HEK293 (cell line): ENCODE results near the gene MRPL43.
A peak's percentile ranks its signal among the peaks of the same experiment; 100 is the strongest.

ENCODE experiments used
- ATF2 ChIP-seq: fragments of 450-650 bp; formaldehyde crosslinking; IDR thresholded peaks from 2 replicates; pipeline ENCODE4 v1.5.1; 2016; ENCODE audit warnings: missing biosample characterization, missing genetic modification characterization, low read depth
- GLI4 ChIP-seq: fragments of 450-650 bp; formaldehyde crosslinking; IDR thresholded peaks from 2 replicates; pipeline ENCODE4 v1.5.1; 2016; ENCODE audit warnings: missing biosample characterization, missing genetic modification characterization
- HOXC10 ChIP-seq: sonication (generic); formaldehyde crosslinking; IDR thresholded peaks from 2 replicates; pipeline ENCODE4 v1.8.1; 2023; ENCODE audit warnings: mild to moderate bottlenecking, missing genetic modification reagents
- IKZF3 ChIP-seq: fragments of 450-650 bp; IDR thresholded peaks from 2 replicates; pipeline ENCODE4 v1.5.0; 2018; ENCODE audit warnings: missing biosample characterization, mild to moderate bottlenecking, missing genetic modification characterization, moderate library complexity
- KLF17 ChIP-seq: fragments of 450-650 bp; formaldehyde crosslinking; IDR thresholded peaks from 2 replicates; pipeline ENCODE4 v1.5.1; 2016; ENCODE audit warnings: missing biosample characterization, missing genetic modification characterization
- KLF8 ChIP-seq: fragments of 450-650 bp; formaldehyde crosslinking; IDR thresholded peaks from 2 replicates; pipeline ENCODE4 v1.5.1; 2016; ENCODE audit warnings: missing biosample characterization, missing genetic modification characterization
- PRDM1 ChIP-seq: fragments of 450-650 bp; formaldehyde crosslinking; IDR thresholded peaks from 2 replicates; pipeline ENCODE4; 2016; ENCODE audit warnings: missing biosample characterization, missing genetic modification characterization
- SCRT2 ChIP-seq: fragments of 450-650 bp; formaldehyde crosslinking; IDR thresholded peaks from 2 replicates; pipeline ENCODE4 v1.5.1; 2016; ENCODE audit warnings: missing biosample characterization, missing genetic modification characterization
- WT1 ChIP-seq: fragments of 450-650 bp; formaldehyde crosslinking; IDR thresholded peaks from 2 replicates; pipeline ENCODE4 v1.5.1; 2016; ENCODE audit warnings: missing biosample characterization, missing genetic modification characterization
- ZEB2 ChIP-seq: fragments of 450-650 bp; formaldehyde crosslinking; IDR thresholded peaks from 2 replicates; pipeline ENCODE4 v1.5.1; 2016; ENCODE audit warnings: missing biosample characterization, missing genetic modification characterization
- ZNF112 ChIP-seq: fragments of 450-650 bp; formaldehyde crosslinking; IDR thresholded peaks from 2 replicates; pipeline ENCODE4 v1.5.0; 2017; ENCODE audit warnings: missing biosample characterization, missing genetic modification characterization
- ZNF184 ChIP-seq: fragments of 450-650 bp; IDR thresholded peaks from 2 replicates; pipeline ENCODE4 v1.5.1; 2018; ENCODE audit warnings: missing biosample characterization, mild to moderate bottlenecking, missing genetic modification characterization
- ZNF449 ChIP-seq: fragments of 450-650 bp; formaldehyde crosslinking; IDR thresholded peaks from 2 replicates; pipeline ENCODE4 v1.5.1; 2017; ENCODE audit warnings: missing biosample characterization, mild to moderate bottlenecking, missing genetic modification characterization, moderate library complexity
- ZNF600 ChIP-seq: fragments of 450-650 bp; formaldehyde crosslinking; IDR thresholded peaks from 2 replicates; pipeline ENCODE4 v1.5.1; 2016; ENCODE audit warnings: missing biosample characterization, missing genetic modification characterization
- ZNF610 ChIP-seq: fragments of 450-650 bp; formaldehyde crosslinking; IDR thresholded peaks from 2 replicates; pipeline ENCODE4 v1.5.1; 2016; ENCODE audit warnings: missing biosample characterization, missing genetic modification characterization, borderline replicate concordance
- ZNF670 ChIP-seq: fragments of 450-650 bp; formaldehyde crosslinking; IDR thresholded peaks from 2 replicates; pipeline ENCODE4 v1.5.1; 2016; ENCODE audit warnings: missing biosample characterization, missing genetic modification characterization, low read depth
- ZNF677 ChIP-seq: fragments of 450-650 bp; IDR thresholded peaks from 2 replicates; pipeline ENCODE4 v1.5.0; 2018; ENCODE audit warnings: missing biosample characterization, mild to moderate bottlenecking, missing genetic modification characterization, moderate library complexity
- ZNF701 ChIP-seq: fragments of 450-650 bp; formaldehyde crosslinking; IDR thresholded peaks from 2 replicates; pipeline ENCODE4 v1.5.1; 2016; ENCODE audit warnings: missing biosample characterization, missing genetic modification characterization
- ZNF791 ChIP-seq: fragments of 450-650 bp; formaldehyde crosslinking; IDR thresholded peaks from 2 replicates; pipeline ENCODE4 v1.5.1; 2016; ENCODE audit warnings: missing biosample characterization, missing genetic modification characterization
- ZSCAN30 ChIP-seq: fragments of 450-650 bp; IDR thresholded peaks from 2 replicates; pipeline ENCODE4 v1.5.1; 2018; ENCODE audit warnings: missing biosample characterization, mild to moderate bottlenecking, missing genetic modification characterization, moderate library complexity
- ZXDB ChIP-seq: fragments of 450-650 bp; formaldehyde crosslinking; IDR thresholded peaks from 2 replicates; pipeline ENCODE4 v1.5.1; 2016; ENCODE audit warnings: missing biosample characterization, missing genetic modification characterization
- TF ChIP-seq, protein P1 (sequence below): fragments of 450-650 bp; formaldehyde crosslinking; IDR thresholded peaks from 2 replicates; pipeline ENCODE4 v1.5.1; 2016; ENCODE audit warnings: missing biosample characterization, missing genetic modification characterization
- TF ChIP-seq, protein P2 (sequence below): fragments of 450-650 bp; formaldehyde crosslinking; IDR thresholded peaks from 2 replicates; pipeline ENCODE4 v1.5.1; 2017; ENCODE audit warnings: missing biosample characterization, missing genetic modification characterization
- TF ChIP-seq, protein P3 (sequence below): fragments of 450-650 bp; formaldehyde crosslinking; IDR thresholded peaks from 2 replicates; pipeline ENCODE4 v1.5.1; 2016; ENCODE audit warnings: missing biosample characterization, missing genetic modification characterization, low read depth

MRPL43 gene

DNA sequence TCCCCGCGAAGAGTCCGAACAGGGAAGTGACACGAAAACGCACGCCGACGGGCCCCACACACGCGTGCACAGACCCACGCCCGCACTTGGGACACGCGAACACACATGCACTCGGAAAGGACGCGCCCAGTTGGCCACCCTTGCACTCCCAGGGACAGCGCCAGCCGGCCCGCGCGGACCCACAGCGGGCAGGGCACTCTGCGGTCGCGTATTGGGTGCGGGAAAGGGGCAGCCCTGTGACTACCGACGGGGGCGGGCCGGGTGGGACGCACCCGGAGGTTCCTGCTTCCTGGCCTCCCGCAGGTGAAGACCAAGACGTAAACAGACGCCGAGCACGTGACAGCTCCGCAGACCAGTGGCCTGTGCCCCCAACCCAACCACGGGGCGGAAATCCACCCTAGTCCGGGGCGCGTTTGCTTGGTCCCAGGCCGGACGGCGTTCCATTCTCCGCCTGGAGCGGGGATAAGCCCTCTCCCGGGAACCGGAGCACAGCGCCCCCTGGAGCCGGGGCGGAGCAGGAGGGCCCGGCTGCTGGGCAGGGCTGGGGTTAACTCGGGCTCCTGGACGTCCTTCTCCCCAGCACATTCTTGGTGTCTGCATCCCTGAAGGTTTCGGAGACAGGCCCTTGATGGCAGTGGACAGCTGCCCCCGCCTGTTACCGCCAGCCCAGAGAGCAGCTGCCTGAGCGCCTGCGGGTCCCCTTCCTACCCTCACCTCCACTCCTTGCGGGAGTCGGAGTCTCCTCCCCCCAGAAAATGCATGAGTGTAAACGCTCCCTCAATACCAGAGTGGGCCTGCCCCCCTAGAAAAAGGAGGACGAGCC lies 10.3 kb upstream of the MRPL43 start (continued):
- TF ChIP-seq KLF17 (tag by site-specific recombination) (peak; percentile 59), GLI4 (tag by site-specific recombination) (peak; percentile 39; the same call in 1 of the 2 replicates), PRDM1 (tag by site-specific recombination) (no peak), ZNF670 (tag by site-specific recombination) (no peak), ZNF449 (tag by site-specific recombination) (peak; percentile 84), ZNF791 (tag by site-specific recombination) (no peak), ZEB2 (peak; percentile 88), ZNF112 (tag by site-specific recombination) (no peak), HOXC10 (CRISPR knock-in tag) (no peak), SCRT2 (tag by site-specific recombination) (no peak), ZNF184 (tag by site-specific recombination) (peak; percentile 46; the same call in 1 of the 2 replicates), ZNF600 (peak; percentile 81), ZSCAN30 (tag by site-specific recombination) (peak; percentile 96), ZNF610 (tag by site-specific recombination) (no peak; the same call in 1 of the 2 replicates), IKZF3 (tag by site-specific recombination) (peak; percentile 99), WT1 (no peak), KLF8 (tag by site-specific recombination) (peak; percentile 72), ZXDB (tag by site-specific recombination) (no peak; the same call in 1 of the 2 replicates), ZNF701 (tag by site-specific recombination) (no peak), ATF2 (tag by site-specific recombination) (no peak), ZNF677 (no peak)
- TF ChIP-seq, protein P1, sequence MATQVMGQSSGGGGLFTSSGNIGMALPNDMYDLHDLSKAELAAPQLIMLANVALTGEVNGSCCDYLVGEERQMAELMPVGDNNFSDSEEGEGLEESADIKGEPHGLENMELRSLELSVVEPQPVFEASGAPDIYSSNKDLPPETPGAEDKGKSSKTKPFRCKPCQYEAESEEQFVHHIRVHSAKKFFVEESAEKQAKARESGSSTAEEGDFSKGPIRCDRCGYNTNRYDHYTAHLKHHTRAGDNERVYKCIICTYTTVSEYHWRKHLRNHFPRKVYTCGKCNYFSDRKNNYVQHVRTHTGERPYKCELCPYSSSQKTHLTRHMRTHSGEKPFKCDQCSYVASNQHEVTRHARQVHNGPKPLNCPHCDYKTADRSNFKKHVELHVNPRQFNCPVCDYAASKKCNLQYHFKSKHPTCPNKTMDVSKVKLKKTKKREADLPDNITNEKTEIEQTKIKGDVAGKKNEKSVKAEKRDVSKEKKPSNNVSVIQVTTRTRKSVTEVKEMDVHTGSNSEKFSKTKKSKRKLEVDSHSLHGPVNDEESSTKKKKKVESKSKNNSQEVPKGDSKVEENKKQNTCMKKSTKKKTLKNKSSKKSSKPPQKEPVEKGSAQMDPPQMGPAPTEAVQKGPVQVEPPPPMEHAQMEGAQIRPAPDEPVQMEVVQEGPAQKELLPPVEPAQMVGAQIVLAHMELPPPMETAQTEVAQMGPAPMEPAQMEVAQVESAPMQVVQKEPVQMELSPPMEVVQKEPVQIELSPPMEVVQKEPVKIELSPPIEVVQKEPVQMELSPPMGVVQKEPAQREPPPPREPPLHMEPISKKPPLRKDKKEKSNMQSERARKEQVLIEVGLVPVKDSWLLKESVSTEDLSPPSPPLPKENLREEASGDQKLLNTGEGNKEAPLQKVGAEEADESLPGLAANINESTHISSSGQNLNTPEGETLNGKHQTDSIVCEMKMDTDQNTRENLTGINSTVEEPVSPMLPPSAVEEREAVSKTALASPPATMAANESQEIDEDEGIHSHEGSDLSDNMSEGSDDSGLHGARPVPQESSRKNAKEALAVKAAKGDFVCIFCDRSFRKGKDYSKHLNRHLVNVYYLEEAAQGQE (tag by site-specific recombination), result no peak
- TF ChIP-seq, protein P2, sequence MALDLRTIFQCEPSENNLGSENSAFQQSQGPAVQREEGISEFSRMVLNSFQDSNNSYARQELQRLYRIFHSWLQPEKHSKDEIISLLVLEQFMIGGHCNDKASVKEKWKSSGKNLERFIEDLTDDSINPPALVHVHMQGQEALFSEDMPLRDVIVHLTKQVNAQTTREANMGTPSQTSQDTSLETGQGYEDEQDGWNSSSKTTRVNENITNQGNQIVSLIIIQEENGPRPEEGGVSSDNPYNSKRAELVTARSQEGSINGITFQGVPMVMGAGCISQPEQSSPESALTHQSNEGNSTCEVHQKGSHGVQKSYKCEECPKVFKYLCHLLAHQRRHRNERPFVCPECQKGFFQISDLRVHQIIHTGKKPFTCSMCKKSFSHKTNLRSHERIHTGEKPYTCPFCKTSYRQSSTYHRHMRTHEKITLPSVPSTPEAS (tag by site-specific recombination), result no peak
- TF ChIP-seq, protein P3, sequence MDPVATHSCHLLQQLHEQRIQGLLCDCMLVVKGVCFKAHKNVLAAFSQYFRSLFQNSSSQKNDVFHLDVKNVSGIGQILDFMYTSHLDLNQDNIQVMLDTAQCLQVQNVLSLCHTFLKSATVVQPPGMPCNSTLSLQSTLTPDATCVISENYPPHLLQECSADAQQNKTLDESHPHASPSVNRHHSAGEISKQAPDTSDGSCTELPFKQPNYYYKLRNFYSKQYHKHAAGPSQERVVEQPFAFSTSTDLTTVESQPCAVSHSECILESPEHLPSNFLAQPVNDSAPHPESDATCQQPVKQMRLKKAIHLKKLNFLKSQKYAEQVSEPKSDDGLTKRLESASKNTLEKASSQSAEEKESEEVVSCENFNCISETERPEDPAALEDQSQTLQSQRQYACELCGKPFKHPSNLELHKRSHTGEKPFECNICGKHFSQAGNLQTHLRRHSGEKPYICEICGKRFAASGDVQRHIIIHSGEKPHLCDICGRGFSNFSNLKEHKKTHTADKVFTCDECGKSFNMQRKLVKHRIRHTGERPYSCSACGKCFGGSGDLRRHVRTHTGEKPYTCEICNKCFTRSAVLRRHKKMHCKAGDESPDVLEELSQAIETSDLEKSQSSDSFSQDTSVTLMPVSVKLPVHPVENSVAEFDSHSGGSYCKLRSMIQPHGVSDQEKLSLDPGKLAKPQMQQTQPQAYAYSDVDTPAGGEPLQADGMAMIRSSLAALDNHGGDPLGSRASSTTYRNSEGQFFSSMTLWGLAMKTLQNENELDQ (tag by site-specific recombination), result no peak
